Liver (tissue), 9 donors: Measurements from ENCODE around the gene MYOM1. TPM values are rescaled to one million over a fixed set of nuclear protein-coding genes. Genes with fewer than 3 reads are reported as not detected.
A peak's percentile ranks its signal among the peaks of the same experiment; 100 is the strongest.

Experiments used
- DNase-seq: peaks from one replicate; pipeline ENCODE4 v3.0.0-alpha.2; 2017; ENCODE audit warnings: low spot score
- H3K27ac ChIP-seq, 2 donors: one replicate each; pipeline ENCODE4 v1.7.0; 2013; ENCODE audit warnings: inconsistent platforms in 2 of 2, low read length in 2 of 2, control low read depth in 1 of 2, low read depth in 1 of 2, mild to moderate bottlenecking in 1 of 2
- H3K27me3 ChIP-seq, 4 donors: one replicate each; pipeline versions ENCODE4 v1.6.1 to v1.7.0; 2013; ENCODE audit warnings: low read length in 3 of 4, inconsistent platforms in 1 of 4, mild to moderate bottlenecking in 1 of 4, moderate library complexity in 1 of 4; ENCODE audit not compliant: control insufficient read depth in 4 of 4, insufficient read depth in 4 of 4
- H3K36me3 ChIP-seq, 4 donors: one replicate each; pipeline versions ENCODE4 v1.6.1 to v1.7.0; 2013; ENCODE audit warnings: low read length in 3 of 4, mild to moderate bottlenecking in 3 of 4, low read depth in 1 of 4, moderate library complexity in 1 of 4; ENCODE audit not compliant: control insufficient read depth in 4 of 4, insufficient read depth in 3 of 4
- H3K4me1 ChIP-seq, 4 donors: one replicate each; pipeline versions ENCODE4 v1.6.1 to v1.7.0; 2013; ENCODE audit warnings: low read length in 3 of 4, mild to moderate bottlenecking in 3 of 4, moderate library complexity in 1 of 4; ENCODE audit not compliant: control insufficient read depth in 4 of 4, insufficient read depth in 4 of 4
- H3K4me3 ChIP-seq, 3 donors: one replicate each; pipeline versions ENCODE4 v1.6.1 to v1.7.0; 2013; ENCODE audit warnings: low read length in 3 of 3, control low read depth in 1 of 3, low read depth in 1 of 3, mild to moderate bottlenecking in 1 of 3
- H3K9ac ChIP-seq, 2 donors: one replicate each; pipeline ENCODE4 v1.7.0; 2013; ENCODE audit warnings: low read length in 2 of 2, mild to moderate bottlenecking in 2 of 2, moderate library complexity in 2 of 2, control low read depth in 1 of 2, low read depth in 1 of 2
- H3K9me3 ChIP-seq, 4 donors: one replicate each; pipeline versions ENCODE4 v1.6.1 to v1.7.0; 2013; ENCODE audit warnings: low read length in 3 of 4; ENCODE audit not compliant: control insufficient read depth in 4 of 4
- CTCF ChIP-seq: fragments of 150-350 bp; IDR thresholded peaks from 2 replicates; pipeline ENCODE4 v1.5.1; 2017; ENCODE audit warnings: improper control_type of control experiment, low read depth, low read length; ENCODE audit not compliant: missing input control
- EGR1 ChIP-seq, 2 donors: IDR thresholded peaks; 2 replicates each; pipeline ENCODE4 v1.6.1; 2016 to 2018; ENCODE audit warnings: antibody characterized with exemption in 2 of 2, low read depth in 2 of 2
- FOXA1 ChIP-seq: IDR thresholded peaks from 2 replicates; pipeline ENCODE4 v1.6.1; 2016; ENCODE audit warnings: antibody characterized with exemption
- FOXA2 ChIP-seq: IDR thresholded peaks from 2 replicates; pipeline ENCODE4 v1.6.1; 2016; ENCODE audit warnings: antibody characterized with exemption
- GABPA ChIP-seq, 2 donors: IDR thresholded peaks in 1 of 2; conservative IDR thresholded peaks in 1 of 2; 2 replicates each; pipeline ENCODE4 v1.6.1; 2016; ENCODE audit warnings: antibody characterized with exemption in 2 of 2, mild to moderate bottlenecking in 1 of 2, moderate library complexity in 1 of 2
- HNF4A ChIP-seq, 2 donors: conservative IDR thresholded peaks; 2 replicates each; pipeline ENCODE4 v1.6.1; 2016; ENCODE audit warnings: antibody characterized with exemption in 2 of 2, mild to moderate bottlenecking in 2 of 2
- HNF4G ChIP-seq: IDR thresholded peaks from 2 replicates; pipeline ENCODE4 v1.6.1; 2016; ENCODE audit warnings: antibody characterized with exemption
- JUND ChIP-seq, 2 donors: IDR thresholded peaks; 2 replicates each; pipeline ENCODE4 v1.6.1; 2016; ENCODE audit warnings: antibody characterized with exemption in 2 of 2
- MAX ChIP-seq: IDR thresholded peaks from 2 replicates; pipeline ENCODE4 v1.6.1; 2016; ENCODE audit warnings: antibody characterized with exemption
- NR2F2 ChIP-seq: IDR thresholded peaks from 2 replicates; pipeline ENCODE4 v1.6.1; 2016; ENCODE audit warnings: antibody characterized with exemption
- RAD21 ChIP-seq, 2 donors: IDR thresholded peaks; 2 replicates each; pipeline ENCODE4 v1.6.1; 2016; ENCODE audit warnings: antibody characterized with exemption in 2 of 2, mild to moderate bottlenecking in 2 of 2
- RXRA ChIP-seq, 2 donors: IDR thresholded peaks; 2 replicates each; pipeline ENCODE4 v1.6.1; 2017 to 2018; ENCODE audit warnings: antibody characterized with exemption in 2 of 2, mild to moderate bottlenecking in 1 of 2
- SP1 ChIP-seq: IDR thresholded peaks from 2 replicates; pipeline ENCODE4 v1.6.1; 2018; ENCODE audit warnings: antibody characterized with exemption, mild to moderate bottlenecking
- TAF1 ChIP-seq: conservative IDR thresholded peaks from 2 replicates; pipeline ENCODE4 v1.6.1; 2016; ENCODE audit warnings: antibody characterized with exemption, mild to moderate bottlenecking
- YY1 ChIP-seq: IDR thresholded peaks from 2 replicates; pipeline ENCODE4 v1.6.1; 2016; ENCODE audit warnings: antibody characterized with exemption, mild to moderate bottlenecking
- ZBTB33 ChIP-seq: IDR thresholded peaks from 2 replicates; pipeline ENCODE4 v1.6.1; 2016; ENCODE audit warnings: antibody characterized with exemption
- WGBS: extraction: QIAGEN DNeasy Blood & Tissue Kit; methylation state at CpG from one replicate; pipeline ENCODE4 v1.1.7; 2013; 5-methylcytosine and 5-hydroxymethylcytosine counted together
- polyA plus RNA-seq, 2 donors: library from polyadenylated mRNA; stranded (reverse) in 1 of 2; unstranded in 1 of 2; fragments of 200-250 nt in 1 of 2; fragments of >200 nt in 1 of 2; fragmentation: Nextera tagmentation in 1 of 2; extraction: Ambion mirVana in 1 of 2; gene quantifications; one replicate each; pipeline versions ENCODE4 v1.2.1 to v1.2.3, GENCODE V29; 2013 to 2015
- total RNA-seq, 2 donors: library from RNA; depleted of rRNA; stranded (reverse); fragments of >200 nt; gene quantifications; one replicate each; pipeline ENCODE4 v1.2.3, GENCODE V29; 2014
- TF ChIP-seq, protein P1 (sequence below): IDR thresholded peaks from 2 replicates; pipeline ENCODE4 v1.6.1; 2016; ENCODE audit warnings: antibody characterized with exemption, mild to moderate bottlenecking
- TF ChIP-seq, protein P2 (sequence below): IDR thresholded peaks from 2 replicates; pipeline ENCODE4 v1.6.1; 2016; ENCODE audit warnings: antibody characterized with exemption
- donor health status: healthy.
- donor health status: healthy.
- donor health status: healthy.
- donor health status: healthy.
- donor health status: healthy.

The MYOM1 gene
- total and polyA plus RNA-seq, 4 donors, result 10.1 to 48.4 (median 21.3) TPM

- no peak for TF ChIP-seq RXRA (IDR thresholded peaks at IDR 0.05)
- no peak for TF ChIP-seq NR2F2
- no peak for TF ChIP-seq HNF4A (conservative IDR thresholded peaks at IDR 0.05)
- TF ChIP-seq, protein P1, sequence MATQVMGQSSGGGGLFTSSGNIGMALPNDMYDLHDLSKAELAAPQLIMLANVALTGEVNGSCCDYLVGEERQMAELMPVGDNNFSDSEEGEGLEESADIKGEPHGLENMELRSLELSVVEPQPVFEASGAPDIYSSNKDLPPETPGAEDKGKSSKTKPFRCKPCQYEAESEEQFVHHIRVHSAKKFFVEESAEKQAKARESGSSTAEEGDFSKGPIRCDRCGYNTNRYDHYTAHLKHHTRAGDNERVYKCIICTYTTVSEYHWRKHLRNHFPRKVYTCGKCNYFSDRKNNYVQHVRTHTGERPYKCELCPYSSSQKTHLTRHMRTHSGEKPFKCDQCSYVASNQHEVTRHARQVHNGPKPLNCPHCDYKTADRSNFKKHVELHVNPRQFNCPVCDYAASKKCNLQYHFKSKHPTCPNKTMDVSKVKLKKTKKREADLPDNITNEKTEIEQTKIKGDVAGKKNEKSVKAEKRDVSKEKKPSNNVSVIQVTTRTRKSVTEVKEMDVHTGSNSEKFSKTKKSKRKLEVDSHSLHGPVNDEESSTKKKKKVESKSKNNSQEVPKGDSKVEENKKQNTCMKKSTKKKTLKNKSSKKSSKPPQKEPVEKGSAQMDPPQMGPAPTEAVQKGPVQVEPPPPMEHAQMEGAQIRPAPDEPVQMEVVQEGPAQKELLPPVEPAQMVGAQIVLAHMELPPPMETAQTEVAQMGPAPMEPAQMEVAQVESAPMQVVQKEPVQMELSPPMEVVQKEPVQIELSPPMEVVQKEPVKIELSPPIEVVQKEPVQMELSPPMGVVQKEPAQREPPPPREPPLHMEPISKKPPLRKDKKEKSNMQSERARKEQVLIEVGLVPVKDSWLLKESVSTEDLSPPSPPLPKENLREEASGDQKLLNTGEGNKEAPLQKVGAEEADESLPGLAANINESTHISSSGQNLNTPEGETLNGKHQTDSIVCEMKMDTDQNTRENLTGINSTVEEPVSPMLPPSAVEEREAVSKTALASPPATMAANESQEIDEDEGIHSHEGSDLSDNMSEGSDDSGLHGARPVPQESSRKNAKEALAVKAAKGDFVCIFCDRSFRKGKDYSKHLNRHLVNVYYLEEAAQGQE, result no peak
- no peak for TF ChIP-seq FOXA1
- no peak for TF ChIP-seq GABPA (IDR thresholded peaks at IDR 0.05 in 1 of 2, conservative IDR thresholded peaks at IDR 0.05 in 1 of 2)
- no peak for TF ChIP-seq RAD21 (IDR thresholded peaks at IDR 0.05)
- TF ChIP-seq MAX, result no peak
- TF ChIP-seq FOXA2, result no peak
- no peak for TF ChIP-seq SP1
- TF ChIP-seq JUND (IDR thresholded peaks at IDR 0.05), result no peak
- TF ChIP-seq, protein P2, sequence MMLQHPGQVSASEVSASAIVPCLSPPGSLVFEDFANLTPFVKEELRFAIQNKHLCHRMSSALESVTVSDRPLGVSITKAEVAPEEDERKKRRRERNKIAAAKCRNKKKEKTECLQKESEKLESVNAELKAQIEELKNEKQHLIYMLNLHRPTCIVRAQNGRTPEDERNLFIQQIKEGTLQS, result no peak
- no peak for TF ChIP-seq HNF4G
- Histone ChIP-seq H3K4me3 (no peak overlapping the region), H3K4me1 (peaks cover 7 to 44% (median 22%) of the 10 kb centered on the region in 4 donors), H3K36me3 (peaks cover 6 to 40% (median 28%) of the 10 kb centered on the region in 4 donors), H3K27ac (peak overlapping the region; percentile 90 to 95), H3K9me3 (no peaks in the 10 kb centered on the region), H3K9ac (peak overlapping the region in 1 of 2 donors; percentile 12), H3K27me3 (no peaks in the 10 kb centered on the region)
- 74% methylated on average over 5 of the region's 5 CpGs for WGBS
- DNase-seq, result no peak
These were observed 35.9 kb upstream of the MYOM1 start for GRCh38 chr18:3255611-3256165.

DNA sequence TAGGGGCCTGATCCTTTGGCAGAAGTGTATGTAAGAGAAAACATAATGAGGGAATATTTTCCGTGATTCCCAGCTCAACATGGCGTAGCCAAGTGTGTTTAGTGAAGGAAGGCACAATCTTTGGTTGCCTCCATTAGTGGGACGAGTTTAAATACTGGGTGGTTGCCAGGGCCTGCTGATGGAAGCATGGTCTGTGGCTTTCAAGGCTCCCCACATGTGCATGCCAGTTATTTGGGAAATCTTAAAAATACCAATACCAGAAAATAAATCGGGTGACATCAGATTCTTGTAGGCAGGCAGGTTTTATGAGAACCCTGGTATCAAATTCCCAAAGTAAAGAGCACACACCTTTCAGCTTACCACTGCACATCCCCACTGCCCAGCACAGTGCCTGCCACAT, 35.0 kb upstream of the MYOM1 start:
- TF ChIP-seq FOXA1, result no peak
- TF ChIP-seq JUND (IDR thresholded peaks at IDR 0.05), result no peak
- TF ChIP-seq RXRA (IDR thresholded peaks at IDR 0.05), result no peak
- TF ChIP-seq EGR1 (IDR thresholded peaks at IDR 0.05; ENCODE audit: low read depth in 2 of 2), result no peak
- no peak for TF ChIP-seq HNF4A (conservative IDR thresholded peaks at IDR 0.05)
- no peak for TF ChIP-seq NR2F2
- no peak for TF ChIP-seq ZBTB33
- no peak for TF ChIP-seq TAF1
- TF ChIP-seq, protein P2, result no peak
- TF ChIP-seq RAD21 (IDR thresholded peaks at IDR 0.05), result no peak
- TF ChIP-seq HNF4G, result no peak
- no peak for TF ChIP-seq CTCF
- TF ChIP-seq SP1, result no peak
- no peak for TF ChIP-seq FOXA2
- TF ChIP-seq YY1, result no peak
- no peak for TF ChIP-seq GABPA (IDR thresholded peaks at IDR 0.05 in 1 of 2, conservative IDR thresholded peaks at IDR 0.05 in 1 of 2)
- TF ChIP-seq MAX, result no peak
- TF ChIP-seq, protein P1, result no peak
- 94% methylated on average over 4 of the region's 4 CpGs for WGBS
- H3K4me1 ChIP-seq, result peaks cover 2 to 45% (median 22%) of the 10 kb centered on the region in 4 donors
- H3K27ac ChIP-seq, result no peak overlapping the region
- H3K9ac ChIP-seq, result no peak overlapping the region
- no peak for DNase-seq
- no peak overlapping the region for H3K4me3 ChIP-seq
- H3K27me3 ChIP-seq, result no peaks in the 10 kb centered on the region
- H3K9me3 ChIP-seq, result no peaks in the 10 kb centered on the region
- peaks cover 6 to 40% (median 28%) of the 10 kb centered on the region in 4 donors for H3K36me3 ChIP-seq
